Type B pancreatic cell (in vitro differentiated cells): ENCODE data around the gene GID4. TPM values are rescaled to one million over a fixed set of nuclear protein-coding genes. Genes with fewer than 3 reads are reported as not detected.

ENCODE experiments used
- DNase-seq: peaks from one replicate; pipeline ENCODE4 v3.0.0; 2021; ENCODE audit warnings: mixed read lengths; ENCODE audit not compliant: unreplicated experiment; ENCODE audit errors: extremely low spot score
- H3K27ac Mint-ChIP-seq: 2 replicates; pipeline ENCODE4 v1.8.0; 2021; ENCODE audit warnings: mild to moderate bottlenecking, mixed read lengths
- H3K27me3 Mint-ChIP-seq: 2 replicates; pipeline ENCODE4 v1.8.0; 2021; ENCODE audit warnings: mixed read lengths
- H3K36me3 Mint-ChIP-seq: 2 replicates; pipeline ENCODE4 v1.8.0; 2021; ENCODE audit warnings: mixed read lengths
- H3K4me1 Mint-ChIP-seq: one replicate; pipeline ENCODE4 v1.8.0; 2021; ENCODE audit warnings: mixed read lengths; ENCODE audit not compliant: unreplicated experiment
- H3K4me3 Mint-ChIP-seq: 2 replicates; pipeline ENCODE4 v1.8.0; 2021; ENCODE audit warnings: mild to moderate bottlenecking, mixed read lengths
- H3K9me3 Mint-ChIP-seq: 2 replicates; pipeline ENCODE4 v1.8.0; 2021; ENCODE audit warnings: mixed read lengths
- CTCF ChIP-seq: fragments of 200-600 bp; sonication (generic); conservative IDR thresholded peaks from 2 replicates; pipeline ENCODE4 v1.5.0; 2021; ENCODE audit warnings: antibody characterized with exemption, mild to moderate bottlenecking
- total RNA-seq: library from RNA; stranded (reverse); gene quantifications from 2 replicates; pipeline ENCODE4 v1.2.1, GENCODE V29; 2021; ENCODE audit warnings: low replicate concordance

GID4 gene
- total RNA-seq, 1 donor from 2014 or later = 13.2 TPM

GRCh38 chr17:18025241-18025944 lies 13.8 kb upstream of the GID4 start:
- H3K36me3 Mint-ChIP-seq = no peaks in the 10 kb centered on the region
- no peak for TF ChIP-seq CTCF
- no peak overlapping the region for H3K27ac Mint-ChIP-seq
- DNase-seq = no peak
- H3K4me3 Mint-ChIP-seq = no peak overlapping the region
- H3K27me3 Mint-ChIP-seq = no peaks in the 10 kb centered on the region
- no peaks in the 10 kb centered on the region for H3K9me3 Mint-ChIP-seq
- no peaks in the 10 kb centered on the region for H3K4me1 Mint-ChIP-seq

DNA sequence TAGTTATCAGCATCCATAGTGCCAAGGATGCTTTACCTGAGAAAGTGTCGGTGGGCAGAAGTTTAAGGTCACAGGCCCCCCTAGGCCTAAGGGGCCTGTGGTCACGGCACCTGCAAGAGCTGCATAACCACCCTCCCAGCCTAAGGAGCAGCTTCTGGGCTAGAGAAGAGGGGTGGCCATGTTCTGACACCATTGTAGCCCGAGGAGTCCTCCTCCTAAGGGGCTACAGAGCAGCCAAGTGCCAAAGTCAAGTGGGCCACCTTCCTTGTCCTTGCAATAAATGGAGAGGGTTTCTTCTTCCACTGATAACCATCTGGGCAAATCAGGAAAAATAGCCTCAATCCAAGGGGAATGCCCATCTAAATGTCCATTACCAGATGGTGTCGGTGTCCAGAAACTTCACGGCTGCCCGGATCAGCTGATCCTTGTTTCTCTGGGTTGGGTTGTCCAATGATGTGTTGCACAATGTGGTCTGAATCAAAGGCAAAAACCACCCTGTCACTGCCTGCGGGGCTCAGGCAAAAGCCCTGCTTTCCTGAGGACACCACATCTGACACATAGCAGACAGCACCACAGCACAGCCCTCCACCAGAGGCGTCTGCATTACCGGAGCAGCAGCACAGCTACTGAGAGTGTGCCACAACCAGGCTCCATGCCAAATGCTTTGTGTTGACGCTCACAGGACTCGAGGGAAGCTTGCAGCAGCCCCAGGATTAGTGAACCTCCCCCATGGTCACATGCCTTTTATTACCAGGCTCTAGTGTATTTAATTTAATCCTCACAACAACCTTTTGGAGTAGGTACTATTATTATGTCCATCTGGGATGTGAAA lies 13.0 kb upstream of the GID4 start:
- no peak overlapping the region for H3K4me3 Mint-ChIP-seq
- no peak for TF ChIP-seq CTCF
- no peak for DNase-seq
- H3K9me3 Mint-ChIP-seq = no peaks in the 10 kb centered on the region
- H3K36me3 Mint-ChIP-seq = no peaks in the 10 kb centered on the region
- H3K4me1 Mint-ChIP-seq = no peaks in the 10 kb centered on the region
- no peak overlapping the region for H3K27ac Mint-ChIP-seq
- no peaks in the 10 kb centered on the region for H3K27me3 Mint-ChIP-seq

- no peak for TF ChIP-seq CTCF
- H3K27ac Mint-ChIP-seq = no peak overlapping the region
- H3K27me3 Mint-ChIP-seq = no peaks in the 10 kb centered on the region
- H3K4me1 Mint-ChIP-seq = peaks cover 6% of the 10 kb centered on the region
- no peaks in the 10 kb centered on the region for H3K36me3 Mint-ChIP-seq
- H3K4me3 Mint-ChIP-seq = no peak overlapping the region
- DNase-seq = no peak
- no peaks in the 10 kb centered on the region for H3K9me3 Mint-ChIP-seq
These were observed 11.9 kb upstream of the GID4 start for GRCh38 chr17:18027280-18027679.

DNA sequence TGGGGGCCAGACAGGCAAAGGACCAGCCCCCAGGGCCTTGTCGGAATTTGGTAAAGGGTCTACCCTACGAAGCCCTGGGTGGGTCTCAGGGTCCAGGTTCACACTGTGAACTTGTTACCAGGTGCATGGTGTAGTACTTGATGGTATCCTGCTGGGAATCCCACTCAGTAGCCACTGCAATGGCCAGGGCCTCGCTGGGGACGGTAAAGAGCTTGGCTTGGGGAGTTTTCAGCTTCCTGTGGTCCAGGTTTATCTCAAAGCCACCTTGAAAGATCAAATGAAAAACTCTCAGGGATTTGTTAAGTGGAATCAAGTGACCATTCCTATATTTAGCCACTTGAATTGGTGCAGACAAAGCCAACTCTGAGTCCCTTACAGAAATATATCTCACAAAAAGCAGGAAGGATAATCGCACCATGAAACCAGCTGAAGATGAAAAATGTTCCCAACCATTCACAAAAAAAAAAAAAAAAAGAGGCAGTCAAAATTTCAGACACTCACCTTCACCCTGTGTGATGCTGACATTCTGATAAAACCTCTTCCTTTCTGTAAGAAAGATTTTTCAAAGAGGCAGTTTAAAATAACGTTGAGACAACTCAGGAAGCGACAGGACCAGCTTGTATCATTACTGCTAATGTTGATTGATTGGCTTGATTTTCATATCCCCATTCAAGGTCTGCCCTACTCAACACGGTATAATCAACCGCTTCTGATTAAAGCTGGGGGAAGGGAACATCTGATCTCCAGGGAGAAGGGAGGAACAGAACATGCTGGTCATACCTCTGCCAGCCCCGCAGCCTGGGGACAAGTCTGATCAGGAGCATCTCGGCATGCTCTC lies 10.9 kb upstream of the GID4 start:
- no peak for TF ChIP-seq CTCF
- Mint-ChIP-seq H3K36me3 (no peaks in the 10 kb centered on the region), H3K9me3 (no peaks in the 10 kb centered on the region), H3K4me1 (peaks cover 7% of the 10 kb centered on the region), H3K27me3 (no peaks in the 10 kb centered on the region), H3K4me3 (no peak overlapping the region), H3K27ac (no peak overlapping the region)
- no peak for DNase-seq

DNA sequence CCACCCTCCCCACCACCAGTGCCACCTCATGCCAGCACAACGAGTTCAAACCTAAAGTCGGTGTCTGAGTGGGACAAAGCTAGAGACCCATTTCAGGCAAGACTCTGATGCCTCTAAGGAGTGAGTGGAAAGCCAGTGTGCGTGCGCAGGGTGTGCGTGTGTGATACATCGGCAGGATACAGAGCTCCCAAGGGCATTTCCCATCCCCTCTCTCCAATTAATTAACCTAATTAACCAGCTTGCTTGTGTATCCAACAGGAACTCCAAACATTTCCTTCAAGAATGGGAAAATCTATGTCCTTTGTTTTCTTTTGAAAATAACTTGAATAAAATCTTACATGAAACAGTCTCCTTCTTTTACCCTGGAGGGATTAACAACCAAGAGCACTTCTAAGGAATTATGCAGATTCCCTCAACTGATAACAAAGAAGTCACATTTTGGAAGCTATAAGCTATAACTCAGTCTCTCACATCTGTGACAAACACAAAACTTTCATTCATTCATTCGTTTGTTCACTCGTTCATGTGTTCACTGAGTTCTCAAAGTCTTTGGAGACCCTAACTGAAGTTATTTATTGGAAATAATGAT lies 10.2 kb upstream of the GID4 start:
- no peak for DNase-seq
- no peak overlapping the region for H3K4me3 Mint-ChIP-seq
- TF ChIP-seq CTCF = no peak
- peaks cover 11% of the 10 kb centered on the region for H3K4me1 Mint-ChIP-seq
- H3K27ac Mint-ChIP-seq = no peak overlapping the region
- no peaks in the 10 kb centered on the region for H3K27me3 Mint-ChIP-seq
- H3K36me3 Mint-ChIP-seq = no peaks in the 10 kb centered on the region
- H3K9me3 Mint-ChIP-seq = no peaks in the 10 kb centered on the region
